ENCODE data around the gene A3GALT2.

A3GALT2 gene

DNA sequence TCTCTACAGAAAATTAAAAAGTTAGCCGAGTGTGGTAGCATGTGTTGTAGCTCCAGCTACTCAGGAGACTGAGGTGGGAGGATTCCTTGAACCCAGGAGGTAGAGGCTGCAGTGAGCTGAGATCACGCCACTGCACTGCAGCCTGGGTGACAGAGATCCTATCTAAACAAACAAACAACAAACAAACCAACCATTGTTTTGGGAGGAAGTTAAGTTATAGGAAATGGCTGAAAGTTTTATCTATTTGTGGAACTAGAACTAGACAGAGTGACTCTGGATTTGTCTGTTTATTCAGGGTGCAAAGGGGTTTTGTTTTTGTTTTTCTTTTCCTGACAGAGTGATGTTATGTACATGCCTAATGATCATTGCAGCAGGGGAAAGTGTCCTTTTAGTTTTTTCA, 33.6 kb downstream of the A3GALT2 start:
- Histone ChIP-seq H4K5ac (ENCODE audit: low read length) (no peak overlapping the region), H3K4me3 (ENCODE audit: low read length) (no peak overlapping the region), H2BK5ac (ENCODE audit: low read length) (no peak overlapping the region), H3K27me3 (ENCODE audit: insufficient read depth, low read length, poor library complexity) (no peaks in the 10 kb centered on the region), H3K4ac (ENCODE audit: low read depth, low read length) (no peak overlapping the region), H4K8ac (ENCODE audit: low read depth, low read length) (no peak overlapping the region), H3K36me3 (ENCODE audit: control insufficient read depth, insufficient read depth, low read length) (peaks cover 1% of the 10 kb centered on the region), H3K23ac (ENCODE audit: low read length) (no peak overlapping the region), H3K79me2 (ENCODE audit: control insufficient read depth, insufficient read depth, low read length) (no peaks in the 10 kb centered on the region), H3K18ac (ENCODE audit: low read length) (no peak overlapping the region), H3K4me2 (ENCODE audit: low read length) (no peak overlapping the region), H3K9ac (ENCODE audit: low read length) (no peak overlapping the region), H2BK15ac (replicated peaks; ENCODE audit: low read depth) (no peak overlapping the region), H3K79me1 (ENCODE audit: low read length) (no peaks in the 10 kb centered on the region), H3K4me1 (ENCODE audit: control insufficient read depth, low read depth, low read length) (no peaks in the 10 kb centered on the region), H3K56ac (ENCODE audit: low read length) (no peak overlapping the region), H2BK120ac (ENCODE audit: low read depth, low read length) (no peak overlapping the region), H3K27ac (ENCODE audit: low read depth, low read length) (no peak overlapping the region), H2AK5ac (ENCODE audit: low read length) (no peak overlapping the region)
- no peak for DNase-seq
- WGBS (ENCODE audit: extremely low coverage, insufficient coverage, low lambda C conversion rate) = no CpG with 5 or more reads among the region's 2 CpGs

DNA sequence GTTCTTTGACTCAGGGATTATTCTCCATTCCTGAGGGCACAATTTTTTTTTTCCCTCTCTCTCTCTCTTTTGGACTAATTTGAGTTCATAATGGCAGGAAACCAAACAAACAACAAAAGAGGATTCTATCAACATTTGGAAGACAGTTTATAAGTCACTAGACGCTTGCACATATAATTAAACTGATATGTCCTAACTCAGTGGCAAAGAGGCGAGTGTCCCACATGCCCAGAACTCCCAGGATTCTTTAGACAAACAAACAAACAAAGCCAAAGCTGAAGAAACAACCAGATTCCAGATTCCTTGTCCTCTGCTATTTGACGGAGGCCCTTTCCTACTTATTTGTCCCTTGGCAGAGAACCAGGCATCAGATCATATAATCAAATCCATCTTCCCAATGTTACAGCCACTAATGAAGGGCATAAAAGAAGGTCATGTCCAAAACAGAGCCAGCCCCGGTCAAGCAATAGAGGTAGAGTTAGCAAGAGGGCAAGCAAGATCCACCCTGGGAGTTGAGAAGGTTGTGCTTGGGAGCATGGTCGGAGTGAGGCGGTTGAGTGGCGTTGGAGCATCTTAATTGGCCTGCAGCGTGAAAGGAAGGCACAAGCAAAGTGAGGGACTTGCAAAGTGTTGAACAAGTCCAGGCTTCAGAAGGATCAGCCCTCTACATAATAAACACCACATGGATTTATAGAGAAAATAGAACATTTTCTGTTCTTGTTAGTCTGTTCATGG, 34.3 kb downstream of the A3GALT2 start:
- H2BK5ac ChIP-seq (ENCODE audit: low read length) = no peak overlapping the region
- H3K36me3 ChIP-seq (ENCODE audit: control insufficient read depth, insufficient read depth, low read length) = peaks cover 1% of the 10 kb centered on the region
- H3K18ac ChIP-seq (ENCODE audit: low read length) = no peak overlapping the region
- H3K4ac ChIP-seq (ENCODE audit: low read depth, low read length) = no peak overlapping the region
- DNase-seq = no peak
- no CpG with 5 or more reads among the region's 8 CpGs for WGBS (ENCODE audit: extremely low coverage, insufficient coverage, low lambda C conversion rate)
- no peaks in the 10 kb centered on the region for H3K79me1 ChIP-seq (ENCODE audit: low read length)
- no peak overlapping the region for H3K27ac ChIP-seq (ENCODE audit: low read depth, low read length)
- H2AK5ac ChIP-seq (ENCODE audit: low read length) = no peak overlapping the region
- no peak overlapping the region for H3K4me3 ChIP-seq (ENCODE audit: low read length)
- H4K8ac ChIP-seq (ENCODE audit: low read depth, low read length) = no peak overlapping the region
- H3K9ac ChIP-seq (ENCODE audit: low read length) = no peak overlapping the region
- H4K5ac ChIP-seq (ENCODE audit: low read length) = no peak overlapping the region
- H3K4me2 ChIP-seq (ENCODE audit: low read length) = no peak overlapping the region
- no peaks in the 10 kb centered on the region for H3K79me2 ChIP-seq (ENCODE audit: control insufficient read depth, insufficient read depth, low read length)
- no peaks in the 10 kb centered on the region for H3K4me1 ChIP-seq (ENCODE audit: control insufficient read depth, low read depth, low read length)
- no peak overlapping the region for H2BK15ac ChIP-seq (replicated peaks; ENCODE audit: low read depth)
- no peak overlapping the region for H2BK120ac ChIP-seq (ENCODE audit: low read depth, low read length)
- no peak overlapping the region for H3K23ac ChIP-seq (ENCODE audit: low read length)
- no peaks in the 10 kb centered on the region for H3K27me3 ChIP-seq (ENCODE audit: insufficient read depth, low read length, poor library complexity)
- no peak overlapping the region for H3K56ac ChIP-seq (ENCODE audit: low read length)

DNA sequence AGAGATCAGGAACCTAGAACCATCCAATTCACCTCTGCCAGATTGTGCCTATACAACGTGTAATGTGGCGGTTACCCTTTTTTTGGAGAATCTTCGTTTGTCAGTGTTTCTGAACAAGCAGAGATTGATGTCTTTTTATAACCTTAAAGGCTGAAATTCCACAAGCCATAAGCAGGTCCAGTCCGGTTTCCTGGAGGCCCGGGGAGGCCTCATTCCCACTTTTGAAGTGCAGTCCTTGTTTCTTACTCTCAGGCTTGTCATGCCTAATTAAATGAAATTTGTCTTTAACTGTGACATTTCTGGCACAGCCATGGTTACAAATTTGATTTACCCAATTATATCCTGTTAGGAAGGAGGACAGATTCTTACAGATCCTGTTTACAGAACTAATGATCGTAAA, 36.8 kb downstream of the A3GALT2 start:
- H2BK15ac ChIP-seq (replicated peaks; ENCODE audit: low read depth) = no peak overlapping the region
- H2BK120ac ChIP-seq (ENCODE audit: low read depth, low read length) = no peak overlapping the region
- no peak for DNase-seq
- H4K5ac ChIP-seq (ENCODE audit: low read length) = no peak overlapping the region
- H3K4me1 ChIP-seq (ENCODE audit: control insufficient read depth, low read depth, low read length) = no peaks in the 10 kb centered on the region
- no peak overlapping the region for H2BK5ac ChIP-seq (ENCODE audit: low read length)
- no peak overlapping the region for H3K4me3 ChIP-seq (ENCODE audit: low read length)
- no peaks in the 10 kb centered on the region for H3K27me3 ChIP-seq (ENCODE audit: insufficient read depth, low read length, poor library complexity)
- no peak overlapping the region for H2AK5ac ChIP-seq (ENCODE audit: low read length)
- no peaks in the 10 kb centered on the region for H3K79me2 ChIP-seq (ENCODE audit: control insufficient read depth, insufficient read depth, low read length)
- no peaks in the 10 kb centered on the region for H3K79me1 ChIP-seq (ENCODE audit: low read length)
- H3K56ac ChIP-seq (ENCODE audit: low read length) = no peak overlapping the region
- H3K4ac ChIP-seq (ENCODE audit: low read depth, low read length) = no peak overlapping the region
- H3K23ac ChIP-seq (ENCODE audit: low read length) = no peak overlapping the region
- no peak overlapping the region for H3K18ac ChIP-seq (ENCODE audit: low read length)
- H3K9ac ChIP-seq (ENCODE audit: low read length) = no peak overlapping the region
- no peak overlapping the region for H3K27ac ChIP-seq (ENCODE audit: low read depth, low read length)
- H3K36me3 ChIP-seq (ENCODE audit: control insufficient read depth, insufficient read depth, low read length) = peaks cover 3% of the 10 kb centered on the region
- H3K4me2 ChIP-seq (ENCODE audit: low read length) = no peak overlapping the region
- WGBS (ENCODE audit: extremely low coverage, insufficient coverage, low lambda C conversion rate) = no CpG with 5 or more reads among the region's 6 CpGs
- no peak overlapping the region for H4K8ac ChIP-seq (ENCODE audit: low read depth, low read length)

DNA sequence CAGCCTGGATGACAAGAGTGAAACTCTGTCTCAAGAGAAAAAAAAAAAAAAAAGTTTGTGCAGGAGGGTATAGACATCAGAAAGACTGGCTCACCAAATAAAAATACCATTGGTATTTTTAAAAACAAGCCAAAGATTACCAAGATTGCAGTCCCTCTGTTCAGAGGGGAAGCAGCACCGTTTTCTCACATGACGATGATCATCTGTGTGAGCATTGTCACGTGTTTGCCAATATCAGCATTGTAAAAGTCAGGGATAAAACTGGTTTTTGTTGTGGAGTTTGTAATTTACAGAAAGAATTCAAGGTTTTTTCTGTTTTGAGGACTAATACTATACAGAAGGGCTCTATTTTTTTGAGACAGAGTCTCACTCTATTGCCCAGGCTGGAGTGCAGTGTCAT, 38.1 kb downstream of the A3GALT2 start:
- H3K56ac ChIP-seq (ENCODE audit: low read length) = no peak overlapping the region
- H3K4ac ChIP-seq (ENCODE audit: low read depth, low read length) = no peak overlapping the region
- H3K9ac ChIP-seq (ENCODE audit: low read length) = no peak overlapping the region
- no peak overlapping the region for H3K4me2 ChIP-seq (ENCODE audit: low read length)
- no peaks in the 10 kb centered on the region for H3K27me3 ChIP-seq (ENCODE audit: insufficient read depth, low read length, poor library complexity)
- H3K18ac ChIP-seq (ENCODE audit: low read length) = no peak overlapping the region
- H3K4me3 ChIP-seq (ENCODE audit: low read length) = no peak overlapping the region
- no peaks in the 10 kb centered on the region for H3K4me1 ChIP-seq (ENCODE audit: control insufficient read depth, low read depth, low read length)
- H4K8ac ChIP-seq (ENCODE audit: low read depth, low read length) = no peak overlapping the region
- no peak overlapping the region for H2BK15ac ChIP-seq (replicated peaks; ENCODE audit: low read depth)
- H2AK5ac ChIP-seq (ENCODE audit: low read length) = no peak overlapping the region
- no CpG with 5 or more reads among the region's 3 CpGs for WGBS (ENCODE audit: extremely low coverage, insufficient coverage, low lambda C conversion rate)
- no peak overlapping the region for H3K23ac ChIP-seq (ENCODE audit: low read length)
- no peak overlapping the region for H3K27ac ChIP-seq (ENCODE audit: low read depth, low read length)
- H2BK5ac ChIP-seq (ENCODE audit: low read length) = no peak overlapping the region
- H4K5ac ChIP-seq (ENCODE audit: low read length) = no peak overlapping the region
- H2BK120ac ChIP-seq (ENCODE audit: low read depth, low read length) = no peak overlapping the region
- H3K79me2 ChIP-seq (ENCODE audit: control insufficient read depth, insufficient read depth, low read length) = no peaks in the 10 kb centered on the region
- H3K36me3 ChIP-seq (ENCODE audit: control insufficient read depth, insufficient read depth, low read length) = peaks cover 3% of the 10 kb centered on the region
- no peak for DNase-seq
- no peaks in the 10 kb centered on the region for H3K79me1 ChIP-seq (ENCODE audit: low read length)

DNA sequence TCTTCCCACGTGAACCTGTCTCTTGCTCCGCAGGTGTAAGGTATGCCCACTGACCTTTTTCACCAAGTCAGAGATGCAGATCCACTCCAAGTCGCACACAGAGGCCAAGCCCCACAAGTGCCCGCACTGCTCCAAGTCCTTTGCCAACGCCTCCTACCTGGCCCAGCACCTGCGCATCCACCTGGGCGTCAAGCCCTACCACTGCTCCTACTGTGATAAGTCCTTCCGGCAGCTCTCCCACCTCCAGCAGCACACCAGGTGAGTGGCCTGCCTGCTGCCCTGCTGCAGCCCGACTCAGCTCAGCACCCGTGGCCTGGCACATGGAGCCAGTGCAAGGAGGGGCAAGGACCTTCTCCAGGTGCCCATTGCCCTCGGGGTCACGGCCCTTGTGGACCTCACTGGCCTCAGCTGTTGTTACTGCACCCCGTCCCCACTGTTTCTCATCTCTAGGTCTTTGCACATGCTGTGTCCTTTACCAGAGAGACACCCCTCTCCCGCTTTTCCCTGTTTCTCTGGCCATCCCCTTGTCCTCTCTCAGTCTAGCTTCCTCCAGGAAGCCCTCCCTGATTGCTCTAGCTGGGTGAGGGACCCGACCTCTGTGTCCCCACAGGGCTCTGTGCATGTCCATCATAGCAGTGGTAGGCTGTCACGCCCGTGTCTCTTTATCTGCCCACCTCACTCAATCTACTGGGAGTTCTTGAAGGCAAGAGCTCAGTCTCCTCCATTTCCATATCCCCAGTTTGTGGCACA, 39.2 kb downstream of the A3GALT2 start:
- Histone ChIP-seq H4K8ac (ENCODE audit: low read depth, low read length) (no peak overlapping the region), H4K5ac (ENCODE audit: low read length) (no peak overlapping the region), H3K27ac (ENCODE audit: low read depth, low read length) (no peak overlapping the region), H3K9ac (ENCODE audit: low read length) (no peak overlapping the region), H2BK5ac (ENCODE audit: low read length) (no peak overlapping the region), H3K56ac (ENCODE audit: low read length) (no peak overlapping the region), H3K4me3 (ENCODE audit: low read length) (no peak overlapping the region), H2BK120ac (ENCODE audit: low read depth, low read length) (no peak overlapping the region), H3K18ac (ENCODE audit: low read length) (no peak overlapping the region), H3K4me1 (ENCODE audit: control insufficient read depth, low read depth, low read length) (no peaks in the 10 kb centered on the region), H3K27me3 (ENCODE audit: insufficient read depth, low read length, poor library complexity) (no peaks in the 10 kb centered on the region), H3K36me3 (ENCODE audit: control insufficient read depth, insufficient read depth, low read length) (peaks cover 3% of the 10 kb centered on the region), H3K79me2 (ENCODE audit: control insufficient read depth, insufficient read depth, low read length) (no peaks in the 10 kb centered on the region), H3K4me2 (ENCODE audit: low read length) (no peak overlapping the region), H3K4ac (ENCODE audit: low read depth, low read length) (no peak overlapping the region), H3K79me1 (ENCODE audit: low read length) (no peaks in the 10 kb centered on the region), H2BK15ac (replicated peaks; ENCODE audit: low read depth) (no peak overlapping the region), H2AK5ac (ENCODE audit: low read length) (no peak overlapping the region), H3K23ac (ENCODE audit: low read length) (no peak overlapping the region)
- WGBS (ENCODE audit: extremely low coverage, insufficient coverage, low lambda C conversion rate) = no CpG with 5 or more reads among the region's 17 CpGs
- no peak for DNase-seq
